ENCODE results near the gene TMEM156.

- TF ChIP-seq CTCF (IDR thresholded peaks at IDR 0.05) = no peak
- TF ChIP-seq POLR2A (IDR thresholded peaks at IDR 0.05) = no peak
Measured at GRCh38 chr4:39078829-39079228, 46.6 kb upstream of the TMEM156 start.

Data from vagina (tissue), 2 donors.